Adrenal gland (tissue), 5 donors: ENCODE results near the gene CHST14.

ENCODE experiments used
- CTCF ChIP-seq, 6 experiments: fragments of 450-650 bp in 4 of 6; fragments of 200-600 bp in 2 of 6; sonication (generic) in 1 of 6; IDR thresholded peaks; 1 replicate in 5 of 6; 2 replicates in 1 of 6; pipeline versions ENCODE4 v1.5.1 to v1.8.0; 2016 to 2021; ENCODE audit warnings: antibody characterized with exemption in 6 of 6, mild to moderate bottlenecking in 2 of 6, moderate library complexity in 1 of 6
- POLR2A ChIP-seq, 2 donors: fragments of 450-650 bp; IDR thresholded peaks; one replicate each; pipeline ENCODE4 v1.6.1; 2017; ENCODE audit warnings: antibody characterized with exemption in 2 of 2, mild to moderate bottlenecking in 2 of 2, moderate library complexity in 1 of 2
- donor health status: DM: no; HTN: no; CAD: no.

GRCh38 chr15:40493089-40493840 is 22.5 kb downstream of the CHST14 start:
- TF ChIP-seq CTCF (IDR thresholded peaks at IDR 0.05) (no peak), POLR2A (IDR thresholded peaks at IDR 0.05) (no peak)
